HG02885 (cell line): Measurements from ENCODE around the gene PKNOX2.

Source experiments
- ATAC-seq: cut with Tn5 transposase; IDR thresholded peaks from one replicate; pipeline ENCODE4 v1.9.1; 2021; ENCODE audit warnings: mild to moderate bottlenecking; ENCODE audit not compliant: unreplicated experiment, poor library complexity

The PKNOX2 gene

DNA sequence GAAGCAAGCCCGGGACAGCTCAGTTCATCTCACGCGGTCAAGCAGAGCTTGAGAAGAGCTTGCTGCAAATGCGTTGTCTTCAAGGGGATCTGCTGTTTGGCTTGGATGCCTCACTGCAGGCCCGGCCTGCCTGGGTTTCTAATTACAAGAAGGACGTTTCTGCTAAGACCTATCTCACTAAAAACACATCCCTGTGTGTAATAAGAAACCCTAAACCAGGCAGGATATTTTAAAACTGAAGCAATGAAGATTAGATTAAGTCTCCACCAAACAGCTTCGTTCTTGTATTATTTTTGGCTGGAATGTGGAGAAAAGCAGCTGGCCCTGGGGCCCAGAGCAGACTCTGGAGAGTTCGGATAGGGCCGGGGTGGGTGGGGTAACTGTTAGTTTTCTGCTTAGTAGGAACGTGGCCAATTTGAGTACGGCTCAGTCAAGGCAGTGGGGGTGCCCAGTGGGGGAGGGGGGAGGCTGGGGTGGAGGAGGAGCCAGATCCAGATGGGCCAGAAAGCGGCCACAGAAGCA, 6.0 kb downstream of the PKNOX2 start:
- no peak for ATAC-seq

DNA sequence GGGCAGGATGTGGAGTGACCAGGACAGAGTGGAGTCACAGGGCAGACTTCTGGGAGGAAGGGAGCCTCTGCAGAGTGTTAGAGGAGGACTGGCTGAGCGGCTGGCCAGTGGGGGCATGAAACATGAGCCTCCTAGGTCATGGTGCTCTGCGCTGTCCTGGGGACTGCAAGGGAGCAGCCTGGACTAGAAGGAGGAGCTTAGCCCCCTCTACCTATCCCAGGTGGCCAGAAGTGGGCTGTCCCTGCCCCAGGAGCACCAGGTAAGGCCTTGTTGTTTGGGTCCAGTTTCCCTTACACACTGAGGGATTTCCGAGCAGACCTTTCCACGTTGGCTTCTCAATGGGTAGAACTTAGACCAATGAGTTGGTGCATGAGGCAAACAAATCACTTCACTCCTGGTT, 7.4 kb downstream of the PKNOX2 start:
- no peak for ATAC-seq

DNA sequence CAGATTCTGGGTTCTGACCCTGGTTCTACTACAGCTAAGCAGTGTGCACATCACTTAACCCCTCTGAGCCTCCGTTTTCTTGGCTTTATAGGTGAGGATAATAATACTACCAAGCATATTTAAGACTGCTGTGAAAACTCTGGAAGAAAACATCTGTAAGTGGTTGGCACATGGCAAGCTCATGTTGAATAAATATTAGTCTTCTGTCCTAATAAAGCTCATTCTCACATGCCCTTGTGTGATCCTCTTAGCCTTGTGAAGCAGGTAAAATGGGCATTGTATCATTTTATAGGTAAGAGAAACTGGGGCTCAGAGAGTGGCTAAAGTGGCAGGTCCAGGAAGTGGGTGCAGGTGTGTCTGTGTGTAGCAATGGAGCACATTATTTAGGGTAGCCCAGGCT, 8.5 kb downstream of the PKNOX2 start:
- no peak for ATAC-seq

DNA sequence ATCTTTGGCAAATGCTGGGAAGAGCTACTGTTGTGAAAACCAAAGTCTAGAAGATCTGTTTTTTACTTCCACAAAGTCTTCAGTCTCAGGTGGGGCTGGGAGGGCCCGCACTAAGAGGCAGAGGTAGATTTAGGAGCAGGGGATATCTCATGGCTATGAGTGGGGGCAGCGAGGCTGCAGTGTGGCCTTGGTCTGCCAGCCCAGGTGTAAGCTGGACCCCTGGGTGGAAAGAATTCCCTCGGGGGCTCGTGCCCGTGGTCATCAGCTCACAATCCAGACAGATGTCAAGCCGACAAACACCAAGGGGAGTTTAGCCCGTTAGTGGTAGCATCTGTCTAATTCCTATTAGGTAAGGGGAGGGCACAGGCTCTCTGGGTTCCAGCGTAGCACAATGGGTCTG, 9.0 kb downstream of the PKNOX2 start:
- ATAC-seq: no peak

DNA sequence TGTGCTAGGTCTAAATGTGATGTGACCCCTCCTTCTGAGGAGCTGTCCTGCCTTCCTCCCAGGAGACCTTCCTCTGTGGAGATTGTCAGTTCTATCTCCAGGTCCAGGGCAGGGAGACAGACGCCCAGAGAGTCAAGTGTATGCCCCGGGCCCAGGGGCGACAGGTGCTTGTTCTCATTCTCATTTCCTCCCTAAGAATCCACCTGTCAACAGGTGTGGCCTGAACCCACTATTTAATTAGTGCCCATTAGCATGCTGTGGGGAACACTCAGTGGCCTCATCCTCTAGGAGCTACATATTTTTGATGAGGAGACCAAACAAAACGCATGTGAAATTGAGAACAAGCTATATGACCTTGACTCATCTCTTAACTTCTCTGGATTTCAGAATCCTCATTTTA, 9.5 kb downstream of the PKNOX2 start:
- no peak for ATAC-seq

DNA sequence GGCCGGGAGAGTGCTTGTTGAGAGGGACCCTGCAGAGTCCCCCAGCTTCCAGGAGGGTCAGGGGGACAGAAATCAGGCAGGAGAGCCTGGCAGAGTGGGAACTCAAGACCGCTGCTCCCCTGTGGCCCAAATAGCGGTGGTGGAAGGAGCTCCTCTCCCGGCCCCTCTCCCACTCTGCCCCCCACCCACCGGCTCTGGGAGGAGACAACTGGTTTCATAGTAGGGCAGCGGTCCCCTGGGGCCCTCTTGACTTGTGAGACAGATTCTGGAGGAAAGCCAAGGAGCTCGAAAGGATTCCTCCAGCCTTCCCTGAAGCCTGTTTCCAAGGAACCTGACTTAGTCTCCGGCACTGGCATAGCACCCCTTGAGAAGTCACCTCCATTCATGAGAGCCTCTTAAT, 10.1 kb downstream of the PKNOX2 start:
- ATAC-seq: no peak

DNA sequence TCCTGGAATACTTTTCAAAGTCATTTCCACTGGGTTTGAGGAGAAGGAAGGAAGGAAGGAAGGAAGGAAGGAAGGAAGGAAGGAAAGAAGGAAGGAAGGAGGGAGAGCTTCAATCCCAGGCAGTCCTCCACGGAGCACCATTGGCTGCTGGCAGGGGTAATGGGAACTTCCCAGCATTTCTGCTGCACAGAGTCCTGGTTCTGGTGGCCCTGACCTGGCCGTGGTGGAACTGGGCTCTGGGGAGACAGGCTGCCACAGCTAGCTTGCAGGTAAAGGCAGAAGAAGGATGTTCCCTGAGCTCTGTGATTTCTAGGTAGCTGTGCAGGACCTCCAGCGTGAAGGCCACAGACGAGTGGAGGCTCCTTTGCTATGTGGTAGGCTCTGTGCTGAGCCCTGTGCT, 10.6 kb downstream of the PKNOX2 start:
- ATAC-seq: no peak

DNA sequence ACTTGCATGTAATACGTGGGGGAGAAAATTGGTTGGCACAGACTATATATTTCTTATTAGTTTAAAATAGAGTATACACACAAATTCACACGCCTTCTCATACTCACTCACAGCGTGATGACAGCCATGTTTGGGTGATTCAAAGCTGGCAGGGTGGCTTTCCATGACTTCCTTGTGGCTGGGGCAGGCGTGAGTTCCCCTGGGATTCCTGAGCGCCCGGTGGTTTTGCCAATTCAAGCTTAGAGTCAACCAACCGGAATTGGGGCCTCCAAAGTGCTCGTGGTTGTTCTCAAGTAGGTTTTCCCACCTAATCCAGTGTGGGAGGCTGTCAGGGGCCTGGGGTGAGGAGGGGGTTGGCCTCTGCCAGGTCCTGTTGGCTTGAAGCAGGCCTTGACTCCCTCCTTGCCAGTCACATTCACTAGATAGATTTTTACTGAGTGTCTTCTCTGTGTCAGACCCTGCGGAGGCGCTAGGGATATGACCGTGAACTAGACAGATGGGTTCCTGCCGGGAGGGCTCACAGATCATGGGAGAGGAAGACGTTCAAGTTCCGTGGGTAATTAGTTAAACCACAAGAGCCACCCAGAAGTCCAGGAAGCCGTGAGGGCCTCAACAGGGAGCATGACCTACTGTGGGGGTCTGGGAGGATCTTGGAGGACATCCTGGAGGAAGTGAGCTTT, 11.5 kb downstream of the PKNOX2 start:
- no peak for ATAC-seq

DNA sequence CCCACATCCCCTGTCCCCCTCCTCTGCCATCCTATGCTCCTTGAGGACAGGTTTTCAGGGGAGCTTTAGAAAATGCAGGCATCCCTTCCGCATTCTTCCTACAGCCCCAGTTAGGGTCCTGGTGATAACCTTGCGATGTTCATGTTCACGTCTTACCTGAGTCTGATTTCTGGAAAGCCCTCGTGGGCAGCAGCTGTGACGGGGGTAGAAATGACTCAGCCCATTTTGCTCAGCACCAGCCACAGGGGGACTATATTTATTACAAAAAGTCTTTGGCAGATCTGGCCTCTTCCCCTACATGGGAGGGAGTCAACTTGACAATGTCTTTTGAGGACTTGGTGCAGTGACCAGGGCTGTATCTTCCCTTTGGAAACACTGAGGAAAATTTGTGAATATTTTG, 12.3 kb downstream of the PKNOX2 start:
- ATAC-seq: peak; percentile 61

DNA sequence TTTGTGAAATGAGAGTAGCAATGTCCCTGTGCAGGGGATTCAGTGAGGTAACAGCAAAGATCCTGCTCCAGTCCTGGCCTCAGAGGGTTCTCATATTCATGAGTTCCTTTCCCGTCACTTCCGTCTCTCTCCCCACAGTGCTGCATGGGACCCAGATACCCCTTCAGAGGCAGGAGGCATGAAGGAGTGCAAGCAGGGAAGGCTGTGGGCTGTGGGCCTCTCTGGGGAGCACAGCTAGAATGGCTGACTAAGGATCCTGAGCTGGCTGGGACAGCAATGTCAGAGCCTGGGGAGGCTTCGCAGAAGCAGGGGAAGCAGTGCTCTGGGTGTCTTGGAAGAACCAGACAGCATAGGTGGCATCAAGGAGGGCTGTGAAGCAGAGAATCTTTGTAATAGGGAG, 13.0 kb downstream of the PKNOX2 start:
- ATAC-seq: no peak

DNA sequence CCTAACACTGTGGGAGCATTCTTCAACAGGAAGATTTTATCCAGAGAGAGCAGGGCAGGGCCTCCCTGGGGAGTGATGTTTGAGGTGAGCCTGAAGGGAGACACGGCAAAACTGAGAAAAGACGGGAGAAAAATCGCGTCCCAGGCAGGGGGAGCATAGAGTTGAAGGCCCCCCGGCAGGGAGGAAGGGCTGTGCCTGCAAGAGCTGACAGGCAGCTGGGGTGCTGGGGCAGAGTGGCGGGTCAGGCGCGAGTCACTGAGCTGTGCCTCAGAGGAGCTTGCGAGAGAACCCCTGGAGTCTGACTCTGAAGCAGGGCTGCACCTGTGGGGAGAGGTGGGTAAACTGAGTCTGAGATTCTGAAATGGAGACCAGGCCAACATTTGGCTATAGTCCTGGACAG, 14.8 kb downstream of the PKNOX2 start:
- no peak for ATAC-seq

DNA sequence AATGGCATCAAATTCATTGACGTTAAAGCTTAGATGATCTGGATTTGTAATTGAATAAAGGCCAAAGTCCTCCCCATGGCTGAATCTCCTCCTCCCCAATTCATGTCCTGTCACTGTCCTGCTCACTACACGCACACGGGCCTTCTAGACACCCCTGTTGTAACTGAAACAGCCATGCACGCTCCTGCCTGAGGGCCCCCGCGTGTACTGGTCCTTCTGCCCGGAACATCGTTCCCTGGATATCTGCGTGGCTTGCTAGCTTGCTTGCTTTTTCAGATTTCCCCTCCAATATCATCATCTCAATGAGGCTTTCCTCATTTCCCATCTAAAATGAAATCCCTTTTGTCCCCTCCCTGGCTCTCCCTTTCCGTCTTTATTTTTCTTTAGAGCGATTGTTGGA, 15.3 kb downstream of the PKNOX2 start:
- no peak for ATAC-seq

DNA sequence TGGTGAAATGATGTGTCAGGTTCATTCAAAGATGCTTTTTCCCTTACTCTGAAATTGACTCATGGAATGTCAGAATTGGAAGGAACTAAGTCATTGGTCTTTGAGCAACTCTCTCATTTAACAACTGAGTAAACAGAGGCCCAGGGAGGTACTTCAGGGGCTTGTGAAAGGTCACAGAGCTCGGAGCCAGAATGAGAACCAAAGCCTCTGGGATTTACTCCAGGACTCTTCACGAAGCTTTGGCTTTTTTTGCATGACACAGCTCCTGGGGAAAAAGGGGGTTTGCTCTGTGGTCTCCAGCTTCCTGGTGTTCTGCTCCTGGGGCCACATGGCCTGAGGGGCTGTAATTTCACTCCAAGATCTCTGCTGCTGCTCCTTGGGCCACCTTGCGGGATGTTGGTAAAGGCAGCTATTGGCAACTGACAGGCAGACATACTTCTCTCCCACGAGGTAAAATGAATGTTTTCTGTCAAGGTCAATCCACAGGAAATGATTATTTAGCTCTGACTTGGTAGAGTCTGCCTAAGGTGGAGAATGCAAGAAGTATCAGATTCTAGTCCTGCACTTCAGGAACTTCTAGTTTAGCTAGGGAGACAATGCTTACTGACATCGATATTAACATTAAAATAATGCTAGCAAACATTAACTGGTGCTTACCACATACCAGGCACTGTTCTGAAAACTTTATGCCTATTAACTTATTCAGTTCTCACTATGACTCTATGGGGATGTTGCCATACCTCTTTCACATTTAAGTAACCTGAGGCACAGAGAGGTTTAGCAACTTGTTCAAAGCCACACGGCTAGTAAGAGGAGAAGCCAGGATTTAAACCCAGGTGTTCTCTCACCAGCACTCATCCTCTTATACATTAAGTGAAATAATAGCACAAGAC, 16.1 kb downstream of the PKNOX2 start:
- no peak for ATAC-seq

DNA sequence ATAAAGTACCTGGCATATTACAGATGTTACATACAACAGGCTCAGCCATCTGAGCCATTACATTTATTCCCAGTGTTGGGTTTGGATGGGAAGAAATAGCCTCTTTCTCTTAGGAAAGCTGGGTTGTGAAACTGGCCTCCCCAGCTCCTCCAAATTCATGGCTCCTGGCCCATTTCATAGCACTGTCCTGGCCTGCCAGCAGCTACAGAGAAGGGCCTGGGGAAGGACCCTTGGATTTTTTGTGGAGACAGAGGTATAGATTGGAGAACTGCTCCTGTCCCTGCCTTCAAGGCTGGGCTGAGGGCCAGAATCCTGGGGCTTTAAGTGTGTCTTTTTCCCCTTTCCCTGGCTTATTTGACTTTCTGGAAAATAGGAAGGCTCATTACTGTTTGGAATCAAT, 18.0 kb downstream of the PKNOX2 start:
- ATAC-seq: no peak

DNA sequence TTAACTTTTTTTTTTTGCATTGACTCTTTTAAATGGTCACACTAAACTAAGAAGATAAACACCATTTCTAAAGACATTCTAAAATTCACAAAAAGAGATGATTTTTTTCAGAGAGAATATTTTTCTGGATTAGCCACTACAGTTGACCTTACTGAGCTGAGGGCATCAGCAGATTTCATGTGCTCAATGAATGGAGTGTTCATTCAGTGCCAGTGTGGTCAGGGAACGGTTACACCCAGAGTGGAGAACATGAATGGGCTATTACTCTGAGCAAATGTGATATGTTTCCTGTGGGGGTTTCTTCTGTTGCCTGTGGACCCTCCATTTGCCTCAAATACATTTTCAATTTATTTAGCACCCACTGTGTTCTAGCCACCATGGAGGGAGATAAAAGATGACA, 19.1 kb downstream of the PKNOX2 start:
- no peak for ATAC-seq

DNA sequence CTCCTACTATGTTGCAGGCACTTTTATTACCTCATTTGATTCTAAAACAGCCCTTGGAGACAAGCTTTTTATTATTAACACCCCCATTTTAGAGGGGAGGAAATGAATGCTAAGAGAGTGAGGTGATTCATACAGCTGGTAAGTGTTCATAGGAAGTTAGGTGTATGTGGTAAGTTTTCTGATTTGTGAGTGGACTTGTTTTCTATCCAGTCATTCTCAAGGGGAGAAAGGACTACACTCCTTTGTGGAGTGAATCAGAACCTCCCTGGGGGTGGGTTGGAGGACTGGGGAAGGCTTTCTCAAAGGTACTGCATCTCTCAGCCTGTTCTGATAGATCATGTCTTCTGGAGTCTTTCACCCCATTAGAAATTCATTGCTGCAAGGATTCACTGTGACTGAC, 23.5 kb downstream of the PKNOX2 start:
- ATAC-seq: no peak

DNA sequence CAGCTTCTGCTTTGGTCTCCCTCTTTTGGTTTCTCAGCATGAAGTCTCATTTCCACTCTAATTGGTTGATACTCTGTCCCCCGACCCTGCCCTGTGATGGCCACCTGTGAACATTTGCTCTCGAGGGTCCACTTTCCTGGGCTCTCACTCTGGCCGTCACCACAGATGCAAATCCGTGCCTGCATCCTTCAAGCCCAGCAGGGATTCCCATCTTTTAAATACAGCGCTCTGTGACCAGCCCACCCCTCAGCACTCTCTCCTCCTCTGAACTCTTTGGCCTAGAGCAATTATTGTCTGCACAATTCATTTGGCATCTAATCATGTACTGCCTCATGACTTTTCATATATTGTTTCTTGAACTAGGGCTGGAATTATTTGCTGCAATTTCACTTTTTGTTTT, 26.0 kb downstream of the PKNOX2 start:
- no peak for ATAC-seq

DNA sequence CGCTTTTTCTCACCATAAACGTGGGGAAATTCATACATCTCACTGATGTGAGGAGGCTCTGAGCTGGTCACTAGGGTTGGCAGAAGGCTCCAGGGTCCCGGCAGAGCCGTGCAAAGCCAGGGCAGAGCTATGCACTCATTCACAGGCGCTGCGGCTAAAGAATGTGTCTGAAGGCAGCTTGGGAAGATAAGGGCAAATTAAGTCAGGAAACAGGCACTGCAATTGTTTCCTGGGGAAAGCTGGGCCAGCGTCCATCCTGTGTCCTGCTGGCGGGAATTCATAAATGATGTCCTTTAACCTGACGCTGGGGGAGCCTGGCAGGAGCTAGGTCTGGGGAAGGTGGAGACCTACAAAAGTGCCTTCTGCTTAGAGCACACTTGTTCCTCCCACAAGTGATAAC, 27.6 kb downstream of the PKNOX2 start:
- ATAC-seq: no peak

DNA sequence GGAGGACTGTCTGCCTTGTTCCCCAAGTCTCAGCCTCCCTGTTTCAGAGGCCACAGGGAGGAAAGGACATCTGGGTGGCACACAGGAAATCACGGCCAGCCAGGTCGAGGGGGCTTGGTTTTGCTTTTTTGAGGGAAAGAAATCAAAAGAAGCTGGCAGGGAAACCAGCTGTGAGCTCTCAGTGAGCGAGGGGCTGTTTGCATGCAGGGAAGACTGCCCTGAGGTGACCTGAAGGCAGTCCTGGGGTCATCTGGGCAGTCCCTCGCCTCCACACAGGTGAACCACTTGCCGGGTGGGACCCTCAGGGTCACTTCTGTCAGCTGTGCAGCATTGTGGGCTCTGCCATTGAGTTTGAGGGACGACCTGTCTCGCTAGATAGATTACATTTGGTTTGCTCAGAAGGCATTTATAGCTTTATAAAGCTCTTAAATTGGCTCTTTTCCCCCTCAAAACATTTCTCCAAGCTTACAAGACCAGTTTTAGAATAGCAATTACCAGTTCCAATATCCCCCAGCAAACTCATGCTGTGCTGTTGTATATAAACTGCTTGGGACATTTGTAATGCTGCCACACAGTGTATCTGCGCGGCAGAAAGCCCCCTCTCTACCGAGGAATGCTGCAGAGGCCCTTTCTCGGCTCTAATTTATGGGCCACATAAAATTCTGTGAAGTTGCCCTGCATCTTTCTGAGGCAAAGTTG, 28.3 kb downstream of the PKNOX2 start:
- ATAC-seq: no peak

DNA sequence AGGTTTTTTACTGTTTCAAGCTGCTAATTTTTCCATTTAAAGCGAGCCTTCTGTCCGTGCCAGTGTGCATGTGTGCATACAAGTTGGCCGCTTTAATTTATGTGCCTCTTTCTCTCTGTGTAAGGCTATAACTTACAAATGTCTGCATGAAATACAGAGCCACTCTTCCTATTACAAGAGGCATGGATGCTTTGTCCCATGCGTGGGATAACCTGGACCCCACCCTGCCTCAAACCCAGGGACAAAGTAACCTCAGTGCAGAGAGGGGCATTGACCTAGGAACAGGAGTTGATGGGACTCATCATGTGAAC, 28.8 kb downstream of the PKNOX2 start:
- ATAC-seq: no peak

DNA sequence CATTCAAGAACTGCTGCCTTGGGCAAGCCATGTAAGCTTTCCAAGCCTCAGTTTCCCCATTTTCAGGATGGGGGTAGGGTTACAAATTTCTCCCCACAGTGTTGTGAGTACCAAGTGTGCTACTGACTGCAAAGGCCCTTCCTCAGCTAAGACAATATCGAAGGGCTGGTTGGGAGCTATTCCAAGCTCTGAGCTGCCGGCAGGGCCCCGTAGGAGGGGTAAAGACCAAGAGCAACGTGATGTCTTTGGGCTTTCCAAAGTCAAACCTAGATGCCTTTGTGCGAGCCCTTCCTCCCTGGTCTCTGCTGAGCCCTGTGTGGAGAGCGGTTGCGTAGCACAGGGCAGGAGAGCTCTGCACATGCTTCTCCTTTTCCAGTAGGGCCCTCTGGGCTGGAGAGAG, 29.3 kb downstream of the PKNOX2 start:
- ATAC-seq: no peak
